Stimulated activated CD4-positive, alpha-beta T cell treated with anti-CD3 and anti-CD28 coated beads, Interleukin-12 subunit alpha, Interleukin-12 subunit beta, amount 100 ng/mL, for 24 hours (primary cell): Measurements from ENCODE around the gene FANCI.

Experiments
- DNase-seq, 2 experiments: peaks; one replicate each; pipeline ENCODE4 v3.0.0-alpha.2; 2020; ENCODE audit warnings: low read depth in 2 of 2

Gene FANCI

DNA sequence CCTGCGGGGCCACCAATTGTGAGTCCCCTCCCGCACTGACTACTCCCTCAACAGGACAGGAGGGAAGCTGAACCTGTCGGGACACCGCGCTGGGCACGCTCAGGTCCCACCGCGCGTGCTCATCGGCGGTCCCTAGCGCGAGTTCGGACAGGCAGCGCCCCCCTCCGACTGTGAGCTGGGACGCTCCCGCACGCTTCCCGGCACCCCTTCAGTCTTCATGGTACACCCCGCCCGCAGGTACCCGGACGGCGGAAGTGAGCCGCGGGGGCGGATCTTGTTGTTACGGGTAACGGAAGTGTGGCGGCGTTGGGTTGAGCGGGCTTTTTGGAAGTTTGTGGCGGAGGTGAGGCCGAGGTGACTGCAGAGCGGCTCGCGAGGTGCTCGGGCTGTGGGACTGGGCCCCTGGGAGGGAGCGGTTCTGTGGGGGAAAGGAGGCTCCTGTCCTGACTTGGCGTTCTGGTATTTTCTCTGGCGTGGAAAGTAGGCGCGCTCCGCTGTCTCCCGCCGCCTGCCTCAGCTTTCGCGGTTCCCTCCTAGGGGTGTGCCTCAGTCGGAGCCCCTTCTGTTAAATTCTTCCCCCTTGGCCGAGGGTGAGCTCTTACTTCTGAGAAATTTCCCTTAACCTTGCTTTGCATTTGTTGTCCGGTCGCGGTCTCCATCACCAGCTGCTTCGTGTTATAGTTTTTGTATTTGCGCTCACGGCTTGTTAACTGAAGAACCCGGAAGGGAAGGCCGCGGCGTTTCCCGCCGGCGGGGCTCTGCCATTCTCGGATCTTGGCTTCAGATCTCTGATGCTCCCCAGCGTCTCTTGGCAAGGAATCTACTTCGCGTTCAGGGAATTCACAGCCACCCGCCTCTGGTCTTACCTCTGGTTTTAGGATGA is at the start of gene FANCI:
TSS of gene FANCI (plus strand) at position 289 of the 883 bp plus-strand sequence. CDS start 3,669 bp downstream, outside the sequence.
- DNase-seq = peak; percentile 96 to 98

DNA sequence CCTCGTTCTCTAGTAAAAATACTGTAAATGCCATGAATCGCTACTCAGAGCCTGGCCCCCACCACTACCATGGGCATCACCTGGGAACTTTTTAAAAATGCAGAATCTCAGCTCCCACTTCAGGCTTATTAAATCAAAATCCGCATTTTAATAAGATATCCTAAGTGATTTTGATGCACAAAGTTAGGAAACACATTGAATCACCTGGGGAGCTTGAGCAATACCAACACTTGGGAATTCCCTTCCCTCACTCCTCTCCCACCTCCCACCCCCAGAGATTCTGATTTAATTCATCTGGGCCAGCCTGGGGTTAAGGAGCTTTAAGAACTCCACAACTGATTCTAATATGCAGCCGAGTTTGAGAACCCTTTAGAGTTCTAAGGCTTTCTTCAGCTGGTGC is 49.2 kb upstream of the FANCI start:
- DNase-seq = no peak

- DNase-seq = no peak
These were observed 47.9 kb upstream of the FANCI start for GRCh38 chr15:89195836-89196235.

- DNase-seq = no peak
These were observed 47.5 kb upstream of the FANCI start for GRCh38 chr15:89196241-89196640.

- peak in 1 of 2 experiments; percentile 33 for DNase-seq
These were observed 46.8 kb upstream of the FANCI start for GRCh38 chr15:89196994-89197393.

GRCh38 chr15:89197503-89197971 is 46.2 kb upstream of the FANCI start:
- no peak for DNase-seq

DNA sequence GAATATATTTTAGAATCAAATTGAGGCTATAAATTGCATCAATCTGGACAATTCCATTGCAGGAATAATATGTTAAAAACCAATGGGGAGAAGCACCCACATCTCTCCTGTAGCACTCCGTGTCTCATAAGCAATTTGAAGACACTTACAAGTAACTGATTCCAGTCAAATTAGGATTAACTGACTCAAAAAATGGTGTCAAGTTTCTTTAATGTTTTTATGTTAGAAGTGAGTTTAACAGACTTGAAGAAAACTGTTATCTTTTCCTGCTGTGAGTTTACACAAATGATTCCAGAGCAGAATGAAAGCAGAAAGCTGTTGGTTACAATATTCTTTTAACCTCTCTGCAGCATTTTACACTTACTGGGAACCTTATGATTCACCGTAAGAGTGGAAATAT is 45.6 kb upstream of the FANCI start:
- no peak for DNase-seq

DNA sequence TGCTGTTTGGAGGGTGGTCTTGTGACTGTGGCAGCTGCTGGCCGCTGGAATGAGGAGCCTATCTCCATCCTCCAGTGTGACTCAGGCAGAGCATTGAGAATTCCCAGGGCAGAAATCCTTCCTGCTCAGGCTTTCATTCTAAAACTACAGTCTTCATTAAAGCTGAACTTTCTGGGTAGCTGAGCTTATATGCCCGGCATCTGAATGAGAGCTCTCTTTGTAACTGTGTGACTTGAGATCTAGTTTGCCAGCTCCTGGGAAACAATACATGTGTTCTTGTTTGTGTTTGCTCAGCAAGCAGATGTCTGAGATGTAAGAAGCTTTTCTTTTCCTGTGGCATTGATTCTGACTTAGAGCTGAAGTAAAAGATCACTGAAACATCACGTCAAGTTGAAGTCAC is 44.8 kb upstream of the FANCI start:
- DNase-seq = no peak

DNA sequence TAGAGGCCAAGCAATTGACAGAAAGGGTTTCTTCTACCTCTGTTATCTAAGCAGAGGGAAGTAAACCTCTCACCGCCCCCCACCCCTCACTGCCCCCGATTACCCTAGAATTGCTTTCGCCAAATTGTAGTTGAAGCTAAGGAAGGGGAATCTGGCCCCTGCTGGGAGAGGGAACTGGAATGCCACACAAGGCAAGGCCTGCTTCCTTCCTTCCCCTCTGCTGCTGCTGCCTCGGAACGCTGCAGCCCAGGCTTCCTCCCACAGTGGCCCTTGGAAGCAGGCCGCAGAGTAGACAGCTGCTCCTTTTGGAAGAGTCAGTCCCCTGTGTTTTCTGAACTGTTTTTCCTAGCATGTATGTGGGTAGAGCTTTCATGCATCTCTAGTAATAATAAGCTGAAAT is 44.0 kb upstream of the FANCI start:
- no peak for DNase-seq

DNA sequence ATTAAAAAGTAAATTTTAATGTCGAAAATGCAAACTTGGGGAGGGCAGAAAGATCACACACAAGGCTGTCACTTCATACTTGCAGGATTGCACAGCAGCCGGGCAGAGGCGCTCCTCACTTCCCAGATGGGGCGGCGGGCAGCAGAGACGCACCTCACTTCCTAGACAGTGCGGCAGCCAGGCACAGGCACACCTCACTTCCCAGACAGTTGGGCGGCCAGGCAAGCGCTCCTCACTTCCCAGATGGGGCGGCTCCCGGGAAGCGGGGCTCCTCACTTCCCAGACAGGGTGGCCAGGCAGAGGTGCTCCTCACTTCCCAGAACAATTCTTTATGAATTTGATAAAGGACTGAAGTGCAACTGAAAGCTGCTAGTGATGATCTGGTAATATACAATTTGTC is 43.6 kb upstream of the FANCI start:
- no peak for DNase-seq

DNA sequence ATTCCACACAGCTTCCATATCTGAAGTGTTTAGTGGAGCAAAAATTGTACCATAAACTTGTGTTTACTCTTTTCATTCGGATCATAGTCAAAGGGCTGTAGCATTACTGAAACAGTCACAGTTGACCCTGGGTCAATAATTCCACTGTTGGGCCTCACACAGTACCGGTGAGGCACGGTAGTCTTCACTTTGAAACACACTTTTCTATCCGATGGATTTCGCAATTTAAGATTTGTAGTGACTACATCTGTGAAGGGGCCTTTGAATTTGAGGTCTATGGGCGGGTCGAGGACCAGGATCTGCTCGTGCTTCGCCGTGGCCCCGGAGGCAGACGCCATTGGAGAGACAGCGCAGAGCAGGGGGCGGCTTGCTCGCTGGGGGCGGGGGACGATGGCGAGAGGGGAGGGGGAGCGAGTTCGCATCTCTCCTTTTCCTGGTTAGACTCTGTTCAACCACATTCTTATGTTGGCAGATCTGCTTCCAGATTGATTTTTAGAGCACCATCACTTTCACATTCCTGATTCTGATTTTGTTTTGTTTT is 42.2 kb upstream of the FANCI start:
- DNase-seq = no peak

GRCh38 chr15:89203705-89204273 is 40.0 kb upstream of the FANCI start:
- DNase-seq = peak in 1 of 2 experiments; percentile 19

GRCh38 chr15:89205991-89206585 is 37.7 kb upstream of the FANCI start:
- no peak for DNase-seq

- DNase-seq = peak; percentile 47 to 73
These were observed 36.9 kb upstream of the FANCI start for GRCh38 chr15:89206908-89207331.

DNA sequence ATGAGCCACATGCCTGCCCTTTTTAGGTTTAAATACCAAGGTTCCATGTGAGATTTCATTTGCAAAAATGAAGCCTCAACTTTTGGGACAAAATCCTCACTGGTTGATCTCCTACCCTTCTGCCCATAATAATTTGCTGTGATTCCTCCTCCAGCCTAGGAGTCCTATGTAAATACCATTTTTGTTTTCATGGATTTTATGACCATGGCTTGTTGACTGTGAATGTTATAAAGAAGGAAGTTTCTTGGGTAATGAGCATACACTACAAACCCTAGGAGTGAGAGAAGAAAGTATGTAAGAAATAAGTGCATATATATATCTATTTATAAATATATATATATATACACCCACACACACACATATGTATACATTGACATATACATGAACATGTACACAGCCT is 35.5 kb upstream of the FANCI start:
- no peak for DNase-seq

- DNase-seq = no peak
These were observed 34.7 kb upstream of the FANCI start for GRCh38 chr15:89209057-89209456.

GRCh38 chr15:89211678-89212170 is 32.1 kb upstream of the FANCI start:
- DNase-seq = no peak

GRCh38 chr15:89215627-89216026 is 28.2 kb upstream of the FANCI start:
- DNase-seq = no peak

GRCh38 chr15:89217031-89217430 is 26.7 kb upstream of the FANCI start:
- DNase-seq = no peak

DNA sequence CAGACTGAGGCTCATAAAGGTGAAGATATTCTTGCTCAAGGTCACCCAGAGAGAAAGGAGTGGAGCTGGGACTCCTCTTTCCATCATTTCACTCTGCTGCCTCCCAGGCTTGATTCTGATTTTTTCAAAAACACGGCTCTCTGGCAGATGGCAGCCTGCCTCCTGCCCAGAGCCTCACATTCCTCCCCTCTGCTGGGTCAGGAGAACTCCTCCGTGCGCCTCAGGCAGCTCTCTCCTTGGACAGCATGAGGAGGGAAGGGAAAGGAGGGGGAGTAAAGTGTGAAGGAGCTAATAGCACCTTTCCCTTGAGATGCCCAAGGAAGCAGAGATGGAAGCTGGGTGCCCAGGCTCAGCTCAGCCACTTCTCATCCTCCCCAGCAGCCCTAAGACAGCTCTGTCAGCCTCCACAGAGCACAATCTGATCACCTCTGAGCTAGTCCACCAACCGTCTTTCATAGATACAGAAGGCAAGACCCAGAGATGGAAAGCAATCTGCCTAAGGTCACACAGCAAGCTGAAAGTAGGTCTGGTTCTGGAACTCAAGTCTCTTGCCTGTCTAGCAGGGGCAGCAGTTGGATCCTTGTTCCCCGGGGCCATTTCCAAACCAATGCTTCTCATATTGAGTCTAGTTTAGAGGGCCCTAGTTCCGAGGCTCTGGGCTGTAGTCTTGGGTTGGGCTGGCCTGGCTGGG is 25.9 kb upstream of the FANCI start:
- DNase-seq = no peak

GRCh38 chr15:89218531-89218930 is 25.2 kb upstream of the FANCI start:
- no peak for DNase-seq

DNA sequence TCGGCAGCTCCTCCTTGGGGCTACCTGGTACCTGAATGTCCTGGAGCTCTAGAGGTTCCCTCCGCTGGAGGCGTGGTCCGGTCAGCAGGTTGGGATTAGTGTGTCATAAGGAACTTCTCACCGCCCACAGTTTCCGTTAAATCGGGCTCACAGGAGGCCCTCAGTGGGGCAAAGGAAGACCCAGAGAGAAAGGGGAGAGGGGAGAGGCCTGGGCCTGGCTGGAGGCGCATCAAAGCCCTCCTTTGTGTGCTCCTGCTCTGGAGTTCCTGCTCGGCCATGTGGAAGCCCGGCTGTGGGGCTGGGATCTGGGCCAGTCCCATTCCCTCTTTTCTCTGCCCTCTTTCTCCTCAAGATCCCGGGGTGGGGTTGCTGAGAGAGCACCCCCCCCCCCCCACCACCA is 22.2 kb upstream of the FANCI start, which contains the start of gene RLBP1:
TSS of gene RLBP1 (minus strand) at position 37 of the 400 bp plus-strand sequence. CDS start 2,604 bp downstream, outside the sequence.
- DNase-seq = no peak
